Hippocampal formation (tissue), 2 donors: ENCODE results near the gene MPDU1.
"Not testable (repeated sequence)": the region's sequence is repeated elsewhere in the genome, so short reads cannot be mapped to it uniquely, and the experiment has no call there.

Source experiments
- DNase-seq, 2 donors: peaks; one replicate each; lab custom pipeline; 2025; lab: John Stamatoyannopoulos, UW

MPDU1 gene

GRCh38 chr17:7614425-7615264, 31.0 kb downstream of the MPDU1 start, which contains the start of gene FXR2:
Gene FXR2 (minus strand): TSS chr17:7614897. CDS start chr17:7614532, 365 bp downstream.
- DNase-seq = peak; percentile 99 to 100

- DNase-seq = no peak
These were observed 31.7 kb downstream of the MPDU1 start for GRCh38 chr17:7615265-7615747.

- DNase-seq = no peak
These were observed 35.0 kb downstream of the MPDU1 start for GRCh38 chr17:7618608-7619007.

GRCh38 chr17:7620835-7621234, 37.2 kb downstream of the MPDU1 start:
- DNase-seq = no peak

- DNase-seq = no peak
These were observed 40.0 kb downstream of the MPDU1 start for GRCh38 chr17:7623661-7624060.

- not testable (repeated sequence) for DNase-seq
These were observed 42.1 kb downstream of the MPDU1 start for GRCh38 chr17:7625749-7626148.

- no peak for DNase-seq
These were observed 42.7 kb downstream of the MPDU1 start for GRCh38 chr17:7626307-7626706.

GRCh38 chr17:7626956-7627249, 43.3 kb downstream of the MPDU1 start:
- DNase-seq = peak in 1 of 2 donors; percentile 14

GRCh38 chr17:7627250-7628121, 43.8 kb downstream of the MPDU1 start, which contains the start of gene SAT2:
Gene SAT2 (minus strand): TSS chr17:7627821. CDS start chr17:7627635, 186 bp downstream.
- peak; percentile 95 to 96 for DNase-seq

GRCh38 chr17:7629939-7630571, 46.4 kb downstream of the MPDU1 start, which contains the start of gene SHBG:
Gene SHBG (plus strand): TSS chr17:7630135. CDS start chr17:7630173, 38 bp downstream.
- DNase-seq = no peak

GRCh38 chr17:7631398-7632380, 48.0 kb downstream of the MPDU1 start:
- no peak for DNase-seq

GRCh38 chr17:7632492-7632894, 48.8 kb downstream of the MPDU1 start:
- no peak for DNase-seq

GRCh38 chr17:7633093-7633492, 49.4 kb downstream of the MPDU1 start:
- DNase-seq = no peak

GRCh38 chr17:7634384-7634783, 50.7 kb downstream of the MPDU1 start:
- peak in 1 of 2 donors; percentile 27 for DNase-seq

- DNase-seq = no peak
These were observed 52.5 kb downstream of the MPDU1 start for GRCh38 chr17:7636163-7636562.
